ENCODE data around the gene ICAM5. TPM values are rescaled to one million over a fixed set of nuclear protein-coding genes. Genes with fewer than 3 reads are reported as not detected.
A peak's percentile ranks its signal among the peaks of the same experiment; 100 is the strongest.

ICAM5 gene
- total and polyA plus RNA-seq, 9 of the 15 experiments (the other 6 are each of a cell fraction or from before 2014, with no cell fraction given) = 0.10 to 114 (median 13.7) TPM

DNA sequence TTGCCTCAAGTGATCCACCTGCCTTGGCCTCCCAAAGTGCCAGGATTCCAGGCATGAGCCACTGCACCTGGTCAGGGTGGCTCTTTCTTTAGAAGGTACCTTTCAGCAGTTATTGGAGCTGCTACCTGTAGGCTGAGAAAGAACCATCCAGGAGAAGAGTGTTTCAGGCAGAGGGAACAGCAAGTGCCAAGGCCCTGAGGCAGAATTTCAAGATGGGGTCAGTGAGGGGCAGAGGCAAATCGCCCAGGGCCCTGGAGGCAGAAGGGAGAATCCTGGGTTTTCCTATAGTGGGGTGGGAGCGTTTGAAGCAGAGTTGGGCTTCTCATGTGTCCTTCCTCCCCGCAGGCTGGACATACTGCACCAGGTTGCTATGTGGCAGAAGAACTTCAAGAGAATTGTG lies 35.5 kb upstream of the ICAM5 start (continued):
- TF ChIP-seq C11orf30 (IDR thresholded peaks at IDR 0.05; ENCODE audit: low read depth) = no peak
- TF ChIP-seq, protein P1, sequence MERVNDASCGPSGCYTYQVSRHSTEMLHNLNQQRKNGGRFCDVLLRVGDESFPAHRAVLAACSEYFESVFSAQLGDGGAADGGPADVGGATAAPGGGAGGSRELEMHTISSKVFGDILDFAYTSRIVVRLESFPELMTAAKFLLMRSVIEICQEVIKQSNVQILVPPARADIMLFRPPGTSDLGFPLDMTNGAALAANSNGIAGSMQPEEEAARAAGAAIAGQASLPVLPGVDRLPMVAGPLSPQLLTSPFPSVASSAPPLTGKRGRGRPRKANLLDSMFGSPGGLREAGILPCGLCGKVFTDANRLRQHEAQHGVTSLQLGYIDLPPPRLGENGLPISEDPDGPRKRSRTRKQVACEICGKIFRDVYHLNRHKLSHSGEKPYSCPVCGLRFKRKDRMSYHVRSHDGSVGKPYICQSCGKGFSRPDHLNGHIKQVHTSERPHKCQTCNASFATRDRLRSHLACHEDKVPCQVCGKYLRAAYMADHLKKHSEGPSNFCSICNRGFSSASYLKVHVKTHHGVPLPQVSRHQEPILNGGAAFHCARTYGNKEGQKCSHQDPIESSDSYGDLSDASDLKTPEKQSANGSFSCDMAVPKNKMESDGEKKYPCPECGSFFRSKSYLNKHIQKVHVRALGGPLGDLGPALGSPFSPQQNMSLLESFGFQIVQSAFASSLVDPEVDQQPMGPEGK (CRISPR knock-in tag; IDR thresholded peaks at IDR 0.05; ENCODE audit: borderline replicate concordance) = no peak
- no peak for TF ChIP-seq DMBX1 (CRISPR knock-in tag; IDR thresholded peaks at IDR 0.05; ENCODE audit: borderline replicate concordance)

DNA sequence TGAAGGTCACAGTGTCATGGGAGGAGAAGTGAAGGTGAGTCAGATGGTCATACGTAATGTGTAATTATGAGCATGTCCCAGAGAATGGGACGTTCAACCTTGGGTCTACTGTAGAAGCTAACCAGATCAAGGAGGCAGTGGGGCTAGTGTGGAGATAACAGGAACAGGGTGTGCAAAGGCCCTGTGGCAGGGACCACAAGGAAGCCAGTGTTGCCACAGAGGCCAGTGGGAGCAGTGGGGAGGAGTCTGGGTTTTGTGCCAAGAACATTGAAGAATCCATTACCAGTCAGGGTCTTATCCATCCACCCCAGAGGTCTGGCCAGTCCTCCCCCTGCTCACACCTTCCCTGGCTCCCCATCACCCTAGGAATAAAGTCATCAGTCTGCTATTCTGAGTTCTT lies 34.4 kb upstream of the ICAM5 start:
- in situ Hi-C loops (cut with MboI) (no loop called here), intact Hi-C loops (cut with micrococcal nuclease) (no loop called here)
- H3K36me3 ChIP-seq (ENCODE audit: control insufficient read depth, insufficient read depth, low read length) = peaks cover 60% of the 10 kb centered on the region
- WGBS (ENCODE audit: insufficient coverage, low coverage, missing lambda C conversion rate) = 96% methylated on average over 2 of the region's 2 CpGs
- no peak overlapping the region for H3K4me2 ChIP-seq (ENCODE audit: insufficient read depth, low read length)
- ChIA-PET POLR2A (no interaction called here), CTCF (ENCODE audit: low intra/inter-chr PET ratio) (interaction anchor here (0.7 kb wide), 1 partner anchor 381 kb away, joined by 3 read pairs; no protein-coding TSS in a partner anchor)
- no peak for TF ChIP-seq MCM5 (IDR thresholded peaks at IDR 0.05; ENCODE audit: low read depth)
- no peak for TF ChIP-seq MTA1 (IDR thresholded peaks at IDR 0.05; ENCODE audit: borderline replicate concordance)
- TF ChIP-seq, protein P2, sequence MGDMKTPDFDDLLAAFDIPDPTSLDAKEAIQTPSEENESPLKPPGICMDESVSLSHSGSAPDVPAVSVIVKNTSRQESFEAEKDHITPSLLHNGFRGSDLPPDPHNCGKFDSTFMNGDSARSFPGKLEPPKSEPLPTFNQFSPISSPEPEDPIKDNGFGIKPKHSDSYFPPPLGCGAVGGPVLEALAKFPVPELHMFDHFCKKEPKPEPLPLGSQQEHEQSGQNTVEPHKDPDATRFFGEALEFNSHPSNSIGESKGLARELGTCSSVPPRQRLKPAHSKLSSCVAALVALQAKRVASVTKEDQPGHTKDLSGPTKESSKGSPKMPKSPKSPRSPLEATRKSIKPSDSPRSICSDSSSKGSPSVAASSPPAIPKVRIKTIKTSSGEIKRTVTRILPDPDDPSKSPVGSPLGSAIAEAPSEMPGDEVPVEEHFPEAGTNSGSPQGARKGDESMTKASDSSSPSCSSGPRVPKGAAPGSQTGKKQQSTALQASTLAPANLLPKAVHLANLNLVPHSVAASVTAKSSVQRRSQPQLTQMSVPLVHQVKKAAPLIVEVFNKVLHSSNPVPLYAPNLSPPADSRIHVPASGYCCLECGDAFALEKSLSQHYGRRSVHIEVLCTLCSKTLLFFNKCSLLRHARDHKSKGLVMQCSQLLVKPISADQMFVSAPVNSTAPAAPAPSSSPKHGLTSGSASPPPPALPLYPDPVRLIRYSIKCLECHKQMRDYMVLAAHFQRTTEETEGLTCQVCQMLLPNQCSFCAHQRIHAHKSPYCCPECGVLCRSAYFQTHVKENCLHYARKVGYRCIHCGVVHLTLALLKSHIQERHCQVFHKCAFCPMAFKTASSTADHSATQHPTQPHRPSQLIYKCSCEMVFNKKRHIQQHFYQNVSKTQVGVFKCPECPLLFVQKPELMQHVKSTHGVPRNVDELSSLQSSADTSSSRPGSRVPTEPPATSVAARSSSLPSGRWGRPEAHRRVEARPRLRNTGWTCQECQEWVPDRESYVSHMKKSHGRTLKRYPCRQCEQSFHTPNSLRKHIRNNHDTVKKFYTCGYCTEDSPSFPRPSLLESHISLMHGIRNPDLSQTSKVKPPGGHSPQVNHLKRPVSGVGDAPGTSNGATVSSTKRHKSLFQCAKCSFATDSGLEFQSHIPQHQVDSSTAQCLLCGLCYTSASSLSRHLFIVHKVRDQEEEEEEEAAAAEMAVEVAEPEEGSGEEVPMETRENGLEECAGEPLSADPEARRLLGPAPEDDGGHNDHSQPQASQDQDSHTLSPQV (IDR thresholded peaks at IDR 0.05) = no peak
- peak; percentile 80 for TF ChIP-seq RBM25 (IDR thresholded peaks at IDR 0.05; ENCODE audit: low read depth, low read length, severe bottlenecking)
- FAIRE-seq (no peak), ATAC-seq (no peak), DNase-seq (ENCODE audit: extremely low read depth in 1 of 4, low spot score in 3 of 4) (no peak)
- no peak overlapping the region; a peak in 1 of 4 replicates for H3K9ac ChIP-seq (ENCODE audit: insufficient read depth in 1 of 2, low read depth in 2 of 2, low read length in 2 of 2)
- H2AFZ ChIP-seq (ENCODE audit: low read depth, low read length) = no peak overlapping the region
- H3K4me3 ChIP-seq = no peak overlapping the region
- H3K79me2 ChIP-seq (ENCODE audit: control insufficient read depth, insufficient read depth, low read length) = peaks cover 28% of the 10 kb centered on the region
- BruUV-seq (replicated peaks) = TSS peak; percentile 13
- H3K9me3 ChIP-seq (replicated peaks; ENCODE audit: control insufficient read depth, insufficient read depth, low read depth, low read length) = no peaks in the 10 kb centered on the region
- no peaks in the 10 kb centered on the region; the same call in 1 of the 2 replicates for H4K20me1 ChIP-seq (replicated peaks; ENCODE audit: control insufficient read depth, insufficient read depth, low read length)
- H3K4me1 ChIP-seq (replicated peaks in 1 of 2; ENCODE audit: control insufficient read depth in 2 of 2, insufficient read depth in 2 of 2, low read length in 2 of 2) = peaks cover 9 to 61% of the 10 kb centered on the region in 2 experiments; a peak in 4 of 5 replicates
- no peaks in the 10 kb centered on the region for H3K9me1 ChIP-seq (ENCODE audit: control insufficient read depth, insufficient read depth, low read length)
- H3K27me3 ChIP-seq (ENCODE audit: control insufficient read depth in 2 of 2, insufficient read depth in 2 of 2, low read length in 2 of 2) = no peaks in the 10 kb centered on the region
- no peak overlapping the region for H3K27ac ChIP-seq (ENCODE audit: extremely low read depth, low read depth, low read length)

Measured in K562 (cell line).